BE2C (cell line): ENCODE results near the gene CORO1C.

Experiments used
- DNase-seq: peaks from one replicate; pipeline ENCODE4 v3.0.0-alpha.2; 2020
- H3K27me3 ChIP-seq: fragments of 250-450 bp; sonication (Bioruptor Pico); 2 replicates; pipeline ENCODE4 v1.5.1; 2020; ENCODE audit warnings: mild to moderate bottlenecking
- H3K36me3 ChIP-seq: fragments of 250-450 bp; sonication (Bioruptor Pico); 2 replicates; pipeline ENCODE4 v1.5.1; 2020; ENCODE audit warnings: mild to moderate bottlenecking
- H3K4me1 ChIP-seq: fragments of 250-450 bp; sonication (Bioruptor Pico); 2 replicates; pipeline ENCODE4 v1.5.1; 2020
- H3K4me3 ChIP-seq: 2 replicates; pipeline ENCODE4 v1.5.1; 2011; ENCODE audit warnings: low read depth, low read length
- H3K9me3 ChIP-seq: fragments of 250-450 bp; sonication (Bioruptor Pico); 2 replicates; pipeline ENCODE4 v1.5.1; 2020
- CTCF ChIP-seq: IDR thresholded peaks from 2 replicates; pipeline ENCODE4 v1.5.1; 2012; ENCODE audit warnings: mild to moderate bottlenecking, low read depth, low read length

The CORO1C gene

DNA sequence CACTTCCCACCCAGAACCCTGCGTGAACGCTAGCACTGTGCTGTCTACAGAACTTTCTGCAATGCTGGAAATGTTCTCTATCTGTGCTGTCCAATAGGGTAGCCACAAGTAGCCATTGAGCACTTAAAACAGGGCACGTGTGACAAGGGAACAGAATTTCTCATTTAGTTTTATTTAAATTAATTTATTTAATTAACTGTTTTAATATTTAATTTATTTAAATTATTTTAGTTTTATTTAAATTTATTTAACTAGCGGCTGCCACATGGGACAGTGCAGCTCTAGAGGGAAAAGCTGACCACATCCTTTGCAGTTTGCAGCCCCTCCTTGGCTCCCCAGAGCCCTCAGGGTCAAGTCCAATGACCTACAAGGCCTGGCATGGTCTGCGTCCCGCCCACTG is 35.0 kb upstream of the CORO1C start:
- no peaks in the 10 kb centered on the region for H3K36me3 ChIP-seq
- no peaks in the 10 kb centered on the region for H3K4me1 ChIP-seq
- no peak overlapping the region for H3K4me3 ChIP-seq
- no peaks in the 10 kb centered on the region for H3K9me3 ChIP-seq
- no peak for DNase-seq
- no peak for TF ChIP-seq CTCF
- H3K27me3 ChIP-seq, result no peaks in the 10 kb centered on the region

GRCh38 chr12:108765289-108765764 is 34.0 kb upstream of the CORO1C start:
- Histone ChIP-seq H3K27me3 (no peaks in the 10 kb centered on the region), H3K4me1 (no peaks in the 10 kb centered on the region), H3K36me3 (no peaks in the 10 kb centered on the region), H3K9me3 (no peaks in the 10 kb centered on the region), H3K4me3 (no peak overlapping the region)
- no peak for DNase-seq
- no peak for TF ChIP-seq CTCF

DNA sequence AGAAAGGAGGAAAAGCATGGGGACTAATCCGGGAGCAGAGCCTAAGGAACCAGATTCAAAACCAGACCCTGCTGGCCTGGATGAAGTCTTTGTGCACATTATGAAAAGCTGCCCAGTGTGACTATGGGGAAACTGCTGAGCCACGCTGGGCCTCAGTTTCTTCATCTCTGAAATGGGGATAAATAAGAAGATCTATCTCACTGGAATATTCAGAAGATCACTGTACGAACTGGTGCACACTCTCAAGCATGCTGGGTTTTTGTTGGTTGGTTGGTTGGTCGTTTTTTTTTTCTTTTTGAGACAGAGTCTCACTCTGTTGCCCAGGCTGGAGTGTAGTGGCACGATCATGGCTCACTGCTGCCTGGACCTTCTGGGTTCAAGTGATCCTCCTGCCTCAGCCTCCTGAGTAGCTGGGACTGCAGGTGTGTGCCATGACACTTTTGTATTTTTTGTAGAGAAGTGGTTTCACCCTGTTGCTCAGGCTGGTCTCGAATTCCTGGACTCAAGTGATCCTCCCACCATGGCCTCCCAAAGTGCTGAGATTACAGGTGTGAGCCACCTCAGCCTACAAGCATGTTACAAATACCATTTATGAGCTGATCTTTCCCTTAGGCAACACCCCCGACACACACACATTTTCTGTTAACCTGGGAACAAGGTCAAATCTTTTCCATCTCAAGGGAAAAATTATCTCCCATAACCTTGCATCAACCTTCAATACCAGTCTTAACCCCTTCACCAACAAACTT is 33.4 kb upstream of the CORO1C start:
- H3K27me3 ChIP-seq, result no peaks in the 10 kb centered on the region
- H3K4me3 ChIP-seq, result no peak overlapping the region
- DNase-seq, result no peak
- no peak for TF ChIP-seq CTCF
- no peaks in the 10 kb centered on the region for H3K36me3 ChIP-seq
- no peaks in the 10 kb centered on the region for H3K4me1 ChIP-seq
- H3K9me3 ChIP-seq, result no peaks in the 10 kb centered on the region

- no peaks in the 10 kb centered on the region for H3K4me1 ChIP-seq
- TF ChIP-seq CTCF, result no peak
- no peak overlapping the region for H3K4me3 ChIP-seq
- H3K9me3 ChIP-seq, result no peaks in the 10 kb centered on the region
- no peaks in the 10 kb centered on the region for H3K27me3 ChIP-seq
- DNase-seq, result no peak
- no peaks in the 10 kb centered on the region for H3K36me3 ChIP-seq
Observed at GRCh38 chr12:108761226-108761625, 29.9 kb upstream of the CORO1C start.

DNA sequence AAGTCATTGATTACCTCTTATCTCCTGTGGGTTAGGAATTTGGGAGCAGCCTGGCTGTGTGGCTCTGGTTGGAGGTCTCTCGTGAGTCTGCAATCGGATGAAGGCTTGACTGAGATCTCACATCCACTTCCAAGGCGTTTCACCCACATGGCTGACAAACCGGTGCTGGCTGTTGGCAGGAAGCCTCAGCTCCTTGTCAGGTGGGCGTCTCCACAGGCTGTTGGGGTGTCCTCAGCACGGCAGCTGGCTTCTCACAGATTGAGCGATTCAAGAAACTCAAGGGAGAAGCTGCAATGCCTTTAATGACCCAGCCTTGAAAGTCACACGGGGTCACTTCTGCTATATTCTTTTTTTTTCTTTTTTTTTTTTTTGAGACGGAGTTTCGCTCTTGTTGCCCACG is 28.6 kb upstream of the CORO1C start:
- Histone ChIP-seq H3K4me3 (no peak overlapping the region), H3K36me3 (no peaks in the 10 kb centered on the region), H3K9me3 (no peaks in the 10 kb centered on the region), H3K27me3 (no peaks in the 10 kb centered on the region), H3K4me1 (no peaks in the 10 kb centered on the region)
- no peak for TF ChIP-seq CTCF
- DNase-seq, result no peak

DNA sequence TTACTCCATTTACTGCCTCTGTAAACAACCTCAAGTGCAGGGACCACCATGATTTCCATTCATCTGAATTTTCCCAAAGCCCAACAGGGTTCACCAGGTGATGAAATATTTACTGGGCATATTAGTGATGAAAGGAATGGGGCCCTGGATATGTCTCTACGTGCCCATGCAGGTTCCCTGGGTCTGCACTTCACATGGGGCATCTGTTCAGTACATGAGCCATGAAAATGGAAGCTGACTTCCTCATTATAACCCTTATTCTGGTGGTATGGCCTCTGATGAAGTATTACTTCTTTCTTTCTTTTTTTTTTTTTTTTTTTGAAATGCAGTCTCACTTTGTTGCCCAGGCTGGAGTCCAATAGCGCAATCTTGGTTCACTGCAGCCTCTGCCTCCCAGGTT is 26.5 kb upstream of the CORO1C start:
- H3K9me3 ChIP-seq, result no peaks in the 10 kb centered on the region
- H3K4me3 ChIP-seq, result no peak overlapping the region
- TF ChIP-seq CTCF, result no peak
- H3K36me3 ChIP-seq, result no peaks in the 10 kb centered on the region
- DNase-seq, result no peak
- H3K4me1 ChIP-seq, result no peaks in the 10 kb centered on the region
- no peaks in the 10 kb centered on the region for H3K27me3 ChIP-seq
